Activated gamma-delta T cell (primary cell): ENCODE results near the gene FSIP2.
A peak's percentile ranks its signal among the peaks of the same experiment; 100 is the strongest.

Experiments
- DNase-seq: peaks from one replicate; lab custom pipeline; 2025; lab: John Stamatoyannopoulos, UW
- total RNA-seq, 2 donors: gene quantifications; one replicate each; lab custom pipeline; 2026; lab: John Stamatoyannopoulos, UW

Gene FSIP2
- 0.72 to 1.4 reads per million in 2 donors for total RNA-seq

GRCh38 chr2:185738679-185739472 is at the start of gene FSIP2:
TSS of gene FSIP2 (plus strand) at chr2:185738804. CDS start at chr2:185738895, 91 bp downstream.
- peak; percentile 13 for DNase-seq

- DNase-seq = no peak
Measured at GRCh38 chr2:185689906-185690539, 48.6 kb upstream of the FSIP2 start.

- no peak for DNase-seq
Measured at GRCh38 chr2:185695711-185696235, 42.8 kb upstream of the FSIP2 start.

- DNase-seq = no peak
Measured at GRCh38 chr2:185700883-185701282, 37.7 kb upstream of the FSIP2 start.

- DNase-seq = no peak
Measured at GRCh38 chr2:185734658-185735057, 3.9 kb upstream of the FSIP2 start.

- no peak for DNase-seq
Measured at GRCh38 chr2:185736210-185736609, 2.4 kb upstream of the FSIP2 start.

- DNase-seq = no peak
Measured at GRCh38 chr2:185745864-185746859, 7.6 kb downstream of the FSIP2 start.

- DNase-seq = no peak
Measured at GRCh38 chr2:185757356-185757755, 18.8 kb downstream of the FSIP2 start.

- no peak for DNase-seq
Measured at GRCh38 chr2:185771396-185771795, 32.8 kb downstream of the FSIP2 start.

GRCh38 chr2:185780890-185781289 is 42.3 kb downstream of the FSIP2 start:
- no peak for DNase-seq

- DNase-seq = no peak
Measured at GRCh38 chr2:185782223-185782769, 43.7 kb downstream of the FSIP2 start.

GRCh38 chr2:185785156-185785555 is 46.6 kb downstream of the FSIP2 start:
- no peak for DNase-seq

- no peak for DNase-seq
Measured at GRCh38 chr2:185785851-185786473, 47.4 kb downstream of the FSIP2 start.

- no peak for DNase-seq
Measured at GRCh38 chr2:185787227-185788145, 48.9 kb downstream of the FSIP2 start.

- DNase-seq = no peak
Measured at GRCh38 chr2:185790361-185790760, 51.8 kb downstream of the FSIP2 start.

- DNase-seq = no peak
Measured at GRCh38 chr2:185793532-185794345, 55.1 kb downstream of the FSIP2 start.

- DNase-seq = no peak
Measured at GRCh38 chr2:185796758-185797157, 58.2 kb downstream of the FSIP2 start.

- DNase-seq = no peak
Measured at GRCh38 chr2:185802926-185803325, 64.3 kb downstream of the FSIP2 start.

- DNase-seq = no peak
Measured at GRCh38 chr2:185806783-185807182, 68.2 kb downstream of the FSIP2 start.
